ENCODE measurements around the gene BNIP2. TPM values are rescaled to one million over a fixed set of nuclear protein-coding genes. Genes with fewer than 3 reads are reported as not detected.
A peak's percentile ranks its signal among the peaks of the same experiment; 100 is the strongest.

Gene BNIP2
- total and polyA plus RNA-seq, 2 of the 13 experiments (the other 11 are each of a cell fraction or from before 2014, with no cell fraction given) = 17.4 to 57.6 TPM

- TF ChIP-seq THAP9 (CRISPR knock-in tag; IDR thresholded peaks at IDR 0.05; ENCODE audit: borderline replicate concordance) (peak; percentile 64; the same call in 1 of the 2 replicates), NR2C2 (CRISPR knock-in tag; IDR thresholded peaks at IDR 0.05; ENCODE audit: borderline replicate concordance) (peak; percentile 99), ARID2 (CRISPR knock-in tag; IDR thresholded peaks at IDR 0.05; ENCODE audit: borderline replicate concordance) (peak; percentile 79; the same call in 1 of the 2 replicates), SUZ12 (IDR thresholded peaks at IDR 0.05; ENCODE audit: low read depth, low read length) (no peak), ZNF256 (CRISPR knock-in tag; conservative IDR thresholded peaks at IDR 0.05) (no peak), MZF1 (CRISPR knock-in tag; IDR thresholded peaks at IDR 0.05; ENCODE audit: borderline replicate concordance) (no peak), BRD4 (CRISPR knock-in tag; IDR thresholded peaks at IDR 0.05) (no peak), ZNF776 (CRISPR knock-in tag; IDR thresholded peaks at IDR 0.05) (0 out of 2 replicates have a peak, but pooled peaks have one; percentile 47), ZNF550 (CRISPR knock-in tag; IDR thresholded peaks at IDR 0.05; ENCODE audit: borderline replicate concordance) (no peak), ZNF333 (CRISPR knock-in tag; IDR thresholded peaks at IDR 0.05; ENCODE audit: borderline replicate concordance) (no peak), MXD3 (CRISPR knock-in tag; IDR thresholded peaks at IDR 0.05) (peak; percentile 85), ZSCAN31 (CRISPR knock-in tag; IDR thresholded peaks at IDR 0.05; ENCODE audit: low read depth) (peak; percentile 78; the same call in 1 of the 2 replicates), RELA (CRISPR knock-in tag; IDR thresholded peaks at IDR 0.05) (peak; percentile 91), REXO4 (CRISPR knock-in tag; IDR thresholded peaks at IDR 0.05; ENCODE audit: borderline replicate concordance) (no peak), TCF7L2 (IDR thresholded peaks at IDR 0.05; ENCODE audit: low read depth, low read length) (no peak), SRSF9 (IDR thresholded peaks at IDR 0.05; ENCODE audit: borderline replicate concordance, insufficient read depth, low read depth, low read length, poor library complexity, severe bottlenecking) (no peak), ZNF124 (CRISPR knock-in tag; IDR thresholded peaks at IDR 0.05) (no peak), ZNF24 (IDR thresholded peaks at IDR 0.05) (no peak), ZNF329 (CRISPR knock-in tag; IDR thresholded peaks at IDR 0.05; ENCODE audit: low read depth) (0 out of 2 replicates have a peak, but pooled peaks have one; percentile 45), ERF (CRISPR knock-in tag; IDR thresholded peaks at IDR 0.05) (peak; percentile 77), ZBTB38 (CRISPR knock-in tag; IDR thresholded peaks at IDR 0.05) (peak; percentile 82)
These were observed 32.1 kb downstream of the BNIP2 start, which contains the start of gene GTF2A2 (continued) for GRCh38 chr15:59656897-59657634.
